H9 (cell line): ENCODE data around the gene LYPLA2. TPM values are rescaled to one million over a fixed set of nuclear protein-coding genes. Genes with fewer than 3 reads are reported as not detected.

Source experiments
- DNase-seq: peaks from one replicate; pipeline ENCODE4 v3.0.0-alpha.2; 2017
- H2AFZ ChIP-seq: one replicate; pipeline ENCODE4 v1.6.1; 2013; ENCODE audit warnings: mild to moderate bottlenecking, low read length, control low read depth, moderate library complexity
- H2AK5ac ChIP-seq: 2 replicates; pipeline ENCODE4 v1.6.1; 2013; ENCODE audit warnings: low read length, control low read depth, mixed read lengths; ENCODE audit not compliant: insufficient read length
- H2BK120ac ChIP-seq: one replicate; pipeline ENCODE4 v1.6.1; 2013; ENCODE audit warnings: low read depth, mild to moderate bottlenecking, low read length, control low read depth, inconsistent platforms; ENCODE audit not compliant: poor library complexity, severe bottlenecking
- H2BK12ac ChIP-seq: 2 replicates; pipeline ENCODE4 v1.6.1; 2013; ENCODE audit warnings: low read length, control low read depth, mixed read lengths, low read depth; ENCODE audit not compliant: insufficient read length
- H2BK15ac ChIP-seq: 2 replicates; pipeline ENCODE4 v1.6.1; 2013; ENCODE audit warnings: low read depth, low read length, control low read depth
- H2BK20ac ChIP-seq: one replicate; pipeline ENCODE4 v1.6.1; 2013; ENCODE audit warnings: low read depth, mild to moderate bottlenecking, low read length, control low read depth, inconsistent platforms; ENCODE audit not compliant: poor library complexity, severe bottlenecking
- H2BK5ac ChIP-seq: 2 replicates; pipeline ENCODE4 v1.6.1; 2013; ENCODE audit warnings: low read length, control low read depth, mixed read lengths; ENCODE audit not compliant: insufficient read length
- H3K14ac ChIP-seq: 2 replicates; pipeline ENCODE4 v1.6.1; 2013; ENCODE audit warnings: low read length, control low read depth; ENCODE audit not compliant: insufficient read depth
- H3K18ac ChIP-seq: 2 replicates; pipeline ENCODE4 v1.6.1; 2013; ENCODE audit warnings: low read depth, mild to moderate bottlenecking, mixed read lengths, low read length, control low read depth; ENCODE audit not compliant: insufficient read length
- H3K23ac ChIP-seq: 2 replicates; pipeline ENCODE4 v1.6.1; 2013; ENCODE audit warnings: low read length, control low read depth, mixed read lengths, low read depth; ENCODE audit not compliant: insufficient read length
- H3K23me2 ChIP-seq: 2 replicates; pipeline ENCODE4 v1.6.1; 2013; ENCODE audit warnings: low read depth, mild to moderate bottlenecking, mixed read lengths, low read length, control low read depth; ENCODE audit not compliant: insufficient read length, poor library complexity, severe bottlenecking
- H3K27ac ChIP-seq: 2 replicates; pipeline ENCODE4 v1.5.1; 2013; ENCODE audit warnings: low read length, control low read depth, mixed read lengths, low read depth; ENCODE audit not compliant: insufficient read length
- H3K27me3 ChIP-seq: 2 replicates; pipeline ENCODE4 v1.6.1; 2013; ENCODE audit warnings: low read length, control low read depth, inconsistent platforms; ENCODE audit not compliant: insufficient read depth
- H3K4ac ChIP-seq: 2 replicates; pipeline ENCODE4 v1.6.1; 2013; ENCODE audit warnings: low read depth, mild to moderate bottlenecking, control low read depth, inconsistent platforms, low read length, moderate library complexity
- H3K4me1 ChIP-seq: 2 replicates; pipeline ENCODE4 v1.6.1; 2013; ENCODE audit warnings: low read length, control low read depth, inconsistent platforms; ENCODE audit not compliant: insufficient read depth
- H3K4me2 ChIP-seq: 2 replicates; pipeline ENCODE4 v1.6.1; 2013; ENCODE audit warnings: low read length, control low read depth, mixed read lengths; ENCODE audit not compliant: insufficient read length, insufficient read depth
- H3K56ac ChIP-seq: 2 replicates; pipeline ENCODE4 v1.6.1; 2013; ENCODE audit warnings: low read depth, mild to moderate bottlenecking, mixed read lengths, low read length, control low read depth; ENCODE audit not compliant: insufficient read length
- H3K79me1 ChIP-seq: 2 replicates; pipeline ENCODE4 v1.6.1; 2013; ENCODE audit warnings: low read depth, mild to moderate bottlenecking, moderate library complexity, low read length, control low read depth, inconsistent platforms; ENCODE audit not compliant: insufficient read depth, poor library complexity, severe bottlenecking
- H3K79me2 ChIP-seq: 2 replicates; pipeline ENCODE4 v1.6.1; 2013; ENCODE audit warnings: low read length, control low read depth, inconsistent platforms; ENCODE audit not compliant: insufficient read depth
- H3K9ac ChIP-seq: 2 replicates; pipeline ENCODE4 v1.6.1; 2013; ENCODE audit warnings: low read length, control low read depth, mixed read lengths; ENCODE audit not compliant: insufficient read length; ENCODE audit errors: extremely low read depth
- H3K9me3 ChIP-seq: one replicate; pipeline ENCODE4 v1.6.1; 2013; ENCODE audit warnings: low read depth, low read length, inconsistent platforms; ENCODE audit not compliant: control insufficient read depth
- H3T11ph ChIP-seq: one replicate; pipeline ENCODE4 v1.6.1; 2013; ENCODE audit warnings: mild to moderate bottlenecking, low read length, control low read depth, inconsistent platforms
- H4K20me1 ChIP-seq: one replicate; pipeline ENCODE4 v1.6.1; 2013; ENCODE audit not compliant: control insufficient read depth, insufficient read length, insufficient read depth
- H4K5ac ChIP-seq: 2 replicates; pipeline ENCODE4 v1.6.1; 2013; ENCODE audit warnings: low read depth, mild to moderate bottlenecking, mixed read lengths, low read length, control low read depth; ENCODE audit not compliant: insufficient read length
- H4K8ac ChIP-seq: replicated peaks from 2 replicates; pipeline ENCODE4 v1.6.1; 2013; ENCODE audit warnings: low read length, control low read depth, mixed read lengths, low read depth; ENCODE audit not compliant: insufficient read length
- H4K91ac ChIP-seq: 2 replicates; pipeline ENCODE4 v1.6.1; 2013; ENCODE audit warnings: low read depth, mild to moderate bottlenecking, moderate library complexity, mixed read lengths, low read length, control low read depth; ENCODE audit not compliant: insufficient read length
- H3K27ac Mint-ChIP-seq, 3 experiments: 2 replicates in 2 of 3; 3 replicates in 1 of 3; pipeline ENCODE4 v1.8.0; 2020 to 2021; ENCODE audit warnings: mixed read lengths in 3 of 3, mild to moderate bottlenecking in 1 of 3, moderate library complexity in 1 of 3
- H3K27me3 Mint-ChIP-seq: 2 replicates; pipeline ENCODE4 v1.8.0; 2021; ENCODE audit warnings: low read depth, mild to moderate bottlenecking, moderate library complexity, mixed read lengths
- H3K36me3 Mint-ChIP-seq, 3 experiments: 2 replicates in 2 of 3; 3 replicates in 1 of 3; pipeline ENCODE4 v1.8.0; 2020 to 2021; ENCODE audit warnings: low read depth in 3 of 3, mixed read lengths in 3 of 3; ENCODE audit not compliant: insufficient read depth in 1 of 3
- H3K4me1 Mint-ChIP-seq, 2 experiments: 2 replicates each; pipeline ENCODE4 v1.8.0; 2020; ENCODE audit warnings: mixed read lengths in 2 of 2
- H3K4me3 Mint-ChIP-seq, 2 experiments: 2 replicates in 1 of 2; 3 replicates in 1 of 2; pipeline ENCODE4 v1.8.0; 2020 to 2021; ENCODE audit warnings: mild to moderate bottlenecking in 2 of 2, mixed read lengths in 2 of 2, moderate library complexity in 1 of 2
- H3K9me3 Mint-ChIP-seq, 2 experiments: 2 replicates in 1 of 2; 3 replicates in 1 of 2; pipeline ENCODE4 v1.8.0; 2020; ENCODE audit warnings: mild to moderate bottlenecking in 2 of 2, mixed read lengths in 2 of 2, moderate library complexity in 1 of 2
- CTCF ChIP-seq: fragments of 200-600 bp; sonication (generic); conservative IDR thresholded peaks from 3 replicates; pipeline ENCODE4 v1.8.0; 2021; ENCODE audit warnings: antibody characterized with exemption, mild to moderate bottlenecking
- WGBS: extraction: QIAGEN DNeasy Blood & Tissue Kit; methylation state at CpG from one replicate; pipeline ENCODE4 v1.1.7; 2013; ENCODE audit warnings: missing lambda C conversion rate, low lambda C conversion rate, mixed read lengths; ENCODE audit not compliant: insufficient read length; ENCODE audit errors: extremely low coverage; 5-methylcytosine and 5-hydroxymethylcytosine counted together
- total RNA-seq: library from RNA; stranded (reverse); gene quantifications from 2 replicates; pipeline ENCODE4 v1.2.1, GENCODE V29; 2021

The LYPLA2 gene
- total RNA-seq, 1 experiment from 2014 or later = 118 TPM

DNA sequence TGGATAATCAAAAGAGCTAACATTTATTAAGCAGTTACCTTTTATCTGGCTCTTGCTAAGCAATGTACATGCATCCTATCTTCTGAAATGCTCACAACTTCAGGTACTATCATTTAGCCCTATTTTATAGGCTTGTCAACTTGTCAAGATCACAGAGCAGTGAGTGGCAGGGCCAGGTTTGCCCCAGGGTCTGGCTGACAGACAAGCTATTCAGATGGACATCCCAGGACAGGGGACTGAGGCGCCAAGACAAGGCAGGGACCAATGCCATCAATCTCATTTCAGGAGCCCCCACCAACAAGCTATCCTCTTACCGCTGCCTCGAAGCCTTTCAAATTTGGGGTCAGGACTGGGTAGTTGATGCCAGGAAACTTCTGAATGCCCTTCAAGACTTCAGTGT lies 25.4 kb downstream of the LYPLA2 start:
- TF ChIP-seq CTCF = no peak
- H2AK5ac ChIP-seq = no peak overlapping the region
- H3K56ac ChIP-seq = no peak overlapping the region
- no CpG with 5 or more reads among the region's 3 CpGs for WGBS
- no peak overlapping the region for H3K4me2 ChIP-seq
- no peak overlapping the region for H3K27ac ChIP-seq
- no peak overlapping the region for H4K5ac ChIP-seq
- H2BK120ac ChIP-seq = no peak overlapping the region
- H4K20me1 ChIP-seq = no peaks in the 10 kb centered on the region
- no peak overlapping the region for H2BK5ac ChIP-seq
- no peaks in the 10 kb centered on the region for H3K79me2 ChIP-seq
- Mint-ChIP-seq H3K36me3 (peaks cover 0 to 26% (median 6%) of the 10 kb centered on the region in 3 experiments; a peak in 6 of 7 replicates), H3K4me3 (no peak overlapping the region), H3K27me3 (no peaks in the 10 kb centered on the region), H3K9me3 (no peaks in the 10 kb centered on the region), H3K4me1 (peaks cover under 1% of the 10 kb centered on the region in 2 experiments; a peak in 2 of 4 replicates), H3K27ac (no peak overlapping the region)
- H3T11ph ChIP-seq = no peak overlapping the region
- no peak overlapping the region for H2BK15ac ChIP-seq
- H3K4me1 ChIP-seq = no peaks in the 10 kb centered on the region
- H3K18ac ChIP-seq = no peak overlapping the region
- no peaks in the 10 kb centered on the region for H3K23me2 ChIP-seq
- H2BK20ac ChIP-seq = no peak overlapping the region
- no peaks in the 10 kb centered on the region for H3K9me3 ChIP-seq
- DNase-seq = no peak
- H3K9ac ChIP-seq = no peak overlapping the region
- no peak overlapping the region for H2BK12ac ChIP-seq
- H3K14ac ChIP-seq = no peak overlapping the region
- no peak overlapping the region for H2AFZ ChIP-seq
- no peaks in the 10 kb centered on the region for H3K27me3 ChIP-seq
- H3K23ac ChIP-seq = no peak overlapping the region
- no peak overlapping the region for H4K91ac ChIP-seq
- H4K8ac ChIP-seq = no peak overlapping the region
- H3K79me1 ChIP-seq = no peaks in the 10 kb centered on the region
- no peak overlapping the region for H3K4ac ChIP-seq
